Endothelial cell (in vitro differentiated cells): ENCODE data around the gene TUBGCP4. TPM values are rescaled to one million over a fixed set of nuclear protein-coding genes. Genes with fewer than 3 reads are reported as not detected.

Experiments used
- DNase-seq: peaks from one replicate; pipeline ENCODE4 v3.0.0; 2021; ENCODE audit warnings: low spot score
- H3K27ac Mint-ChIP-seq: one replicate; pipeline ENCODE4 v1.8.0; 2021; ENCODE audit warnings: mixed read lengths, inconsistent platforms; ENCODE audit not compliant: unreplicated experiment
- H3K27me3 Mint-ChIP-seq: one replicate; pipeline ENCODE4 v1.8.0; 2021; ENCODE audit warnings: mild to moderate bottlenecking, moderate library complexity, mixed read lengths, inconsistent platforms; ENCODE audit not compliant: unreplicated experiment
- H3K36me3 Mint-ChIP-seq: one replicate; pipeline ENCODE4 v1.8.0; 2021; ENCODE audit warnings: mild to moderate bottlenecking, low read depth, mixed read lengths, inconsistent platforms; ENCODE audit not compliant: unreplicated experiment
- H3K4me1 Mint-ChIP-seq: one replicate; pipeline ENCODE4 v1.8.0; 2021; ENCODE audit warnings: mild to moderate bottlenecking, mixed read lengths, inconsistent platforms; ENCODE audit not compliant: unreplicated experiment
- H3K4me3 Mint-ChIP-seq: one replicate; pipeline ENCODE4 v1.8.0; 2021; ENCODE audit warnings: mild to moderate bottlenecking, mixed read lengths, inconsistent platforms; ENCODE audit not compliant: unreplicated experiment
- H3K9me3 Mint-ChIP-seq: one replicate; pipeline ENCODE4 v1.8.0; 2021; ENCODE audit warnings: mixed read lengths, inconsistent platforms; ENCODE audit not compliant: unreplicated experiment
- total RNA-seq: library from RNA; stranded (reverse); fragmentation: NEBNext Ultra II Directional; extraction: Animal tissue kit (Norgen Biotek cat#: 25700); gene quantifications from one replicate; pipeline ENCODE4 v1.2.1, GENCODE V29; 2021; ENCODE audit not compliant: unreplicated experiment
- TF ChIP-seq, protein P1 (sequence below): fragments of 200-600 bp; sonication (generic); IDR thresholded peaks from one replicate; pipeline ENCODE4 v1.5.0; 2021; ENCODE audit warnings: antibody characterized with exemption; ENCODE audit not compliant: unreplicated experiment

TUBGCP4 gene
- total RNA-seq, 1 donor from 2014 or later, result 14.6 TPM

DNA sequence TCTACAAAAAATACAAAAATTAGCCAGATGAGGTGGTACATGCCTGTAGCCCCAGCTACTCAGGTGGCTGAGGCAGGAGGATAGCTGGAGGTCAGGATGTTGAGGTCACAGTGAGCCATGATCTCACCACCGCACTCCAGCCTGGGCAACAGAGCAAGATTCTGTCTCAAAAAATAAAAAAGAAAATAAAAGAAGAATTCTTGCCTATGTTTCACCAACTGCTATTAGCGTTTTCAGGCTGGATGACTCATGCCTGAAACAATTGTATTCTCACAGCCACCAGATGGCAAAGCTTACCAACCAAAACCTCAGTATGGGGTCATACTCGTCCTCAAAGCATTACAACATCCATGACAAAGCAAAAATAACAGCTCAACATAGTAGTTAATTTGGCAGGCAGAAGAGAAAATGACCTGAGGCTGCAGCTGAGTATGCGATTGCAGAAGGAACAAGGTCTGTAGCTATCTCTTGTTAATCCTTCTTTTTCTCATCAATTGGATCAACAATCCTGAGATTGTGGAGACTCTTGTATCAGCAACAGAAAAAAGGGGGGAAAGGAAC is 69.9 kb downstream of the TUBGCP4 start:
- H3K4me3 Mint-ChIP-seq, result no peak overlapping the region
- H3K4me1 Mint-ChIP-seq, result no peaks in the 10 kb centered on the region
- TF ChIP-seq, protein P1, sequence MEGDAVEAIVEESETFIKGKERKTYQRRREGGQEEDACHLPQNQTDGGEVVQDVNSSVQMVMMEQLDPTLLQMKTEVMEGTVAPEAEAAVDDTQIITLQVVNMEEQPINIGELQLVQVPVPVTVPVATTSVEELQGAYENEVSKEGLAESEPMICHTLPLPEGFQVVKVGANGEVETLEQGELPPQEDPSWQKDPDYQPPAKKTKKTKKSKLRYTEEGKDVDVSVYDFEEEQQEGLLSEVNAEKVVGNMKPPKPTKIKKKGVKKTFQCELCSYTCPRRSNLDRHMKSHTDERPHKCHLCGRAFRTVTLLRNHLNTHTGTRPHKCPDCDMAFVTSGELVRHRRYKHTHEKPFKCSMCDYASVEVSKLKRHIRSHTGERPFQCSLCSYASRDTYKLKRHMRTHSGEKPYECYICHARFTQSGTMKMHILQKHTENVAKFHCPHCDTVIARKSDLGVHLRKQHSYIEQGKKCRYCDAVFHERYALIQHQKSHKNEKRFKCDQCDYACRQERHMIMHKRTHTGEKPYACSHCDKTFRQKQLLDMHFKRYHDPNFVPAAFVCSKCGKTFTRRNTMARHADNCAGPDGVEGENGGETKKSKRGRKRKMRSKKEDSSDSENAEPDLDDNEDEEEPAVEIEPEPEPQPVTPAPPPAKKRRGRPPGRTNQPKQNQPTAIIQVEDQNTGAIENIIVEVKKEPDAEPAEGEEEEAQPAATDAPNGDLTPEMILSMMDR, result no peak
- H3K27me3 Mint-ChIP-seq, result no peaks in the 10 kb centered on the region
- no peaks in the 10 kb centered on the region for H3K9me3 Mint-ChIP-seq
- no peak for DNase-seq
- H3K27ac Mint-ChIP-seq, result peak overlapping the region; percentile 11
- H3K36me3 Mint-ChIP-seq, result peaks cover 18% of the 10 kb centered on the region

- Mint-ChIP-seq H3K27ac (no peak overlapping the region), H3K36me3 (peaks cover 18% of the 10 kb centered on the region), H3K27me3 (no peaks in the 10 kb centered on the region), H3K4me3 (no peak overlapping the region), H3K4me1 (no peaks in the 10 kb centered on the region), H3K9me3 (no peaks in the 10 kb centered on the region)
- TF ChIP-seq, protein P1, result no peak
- no peak for DNase-seq
These were observed 70.4 kb downstream of the TUBGCP4 start for GRCh38 chr15:43441316-43441715.

- Mint-ChIP-seq H3K4me1 (no peaks in the 10 kb centered on the region), H3K27ac (no peak overlapping the region), H3K9me3 (no peaks in the 10 kb centered on the region), H3K36me3 (peaks cover 12% of the 10 kb centered on the region), H3K27me3 (no peaks in the 10 kb centered on the region), H3K4me3 (no peak overlapping the region)
- no peak for DNase-seq
- TF ChIP-seq, protein P1, result no peak
These were observed 75.4 kb downstream of the TUBGCP4 start for GRCh38 chr15:43446344-43446743.

- TF ChIP-seq, protein P1, result no peak
- H3K9me3 Mint-ChIP-seq, result no peaks in the 10 kb centered on the region
- H3K27me3 Mint-ChIP-seq, result no peaks in the 10 kb centered on the region
- no peak for DNase-seq
- H3K4me1 Mint-ChIP-seq, result no peaks in the 10 kb centered on the region
- no peak overlapping the region for H3K4me3 Mint-ChIP-seq
- H3K36me3 Mint-ChIP-seq, result peaks cover 11% of the 10 kb centered on the region
- H3K27ac Mint-ChIP-seq, result no peak overlapping the region
These were observed 79.1 kb downstream of the TUBGCP4 start for GRCh38 chr15:43449981-43450380.

Other genes with a start within 250 kb of the TUBGCP4 start
- gene TMEM62, start 237.5 kb upstream of the TUBGCP4 start, total RNA-seq, result 5.1 TPM
- 31.1 TPM for gene CCNDBP1, start 185.7 kb upstream of the TUBGCP4 start, total RNA-seq
- not detected for gene EPB42, start 150.1 kb upstream of the TUBGCP4 start, total RNA-seq
- not detected for gene TGM5, start 104.2 kb upstream of the TUBGCP4 start, total RNA-seq
- 0.77 TPM for gene TGM7, start 68.8 kb upstream of the TUBGCP4 start, total RNA-seq
- gene LCMT2, start 40.5 kb upstream of the TUBGCP4 start, total RNA-seq, result 9.6 TPM
- 45.5 TPM for gene ZSCAN29, start 58 bp upstream of the TUBGCP4 start, total RNA-seq
- 97.5 TPM for gene TP53BP1, start 122.1 kb downstream of the TUBGCP4 start, total RNA-seq
- 1.8 TPM for gene MAP1A, start 146.5 kb downstream of the TUBGCP4 start, total RNA-seq
- gene PPIP5K1, start 219.1 kb downstream of the TUBGCP4 start, total RNA-seq, result 26.9 TPM
- 12.8 TPM for gene CKMT1B, start 222.9 kb downstream of the TUBGCP4 start, total RNA-seq
- gene STRC, start 247.7 kb downstream of the TUBGCP4 start, total RNA-seq, result 1.2 TPM